ENCODE measurements around the gene ADH6.

DNA sequence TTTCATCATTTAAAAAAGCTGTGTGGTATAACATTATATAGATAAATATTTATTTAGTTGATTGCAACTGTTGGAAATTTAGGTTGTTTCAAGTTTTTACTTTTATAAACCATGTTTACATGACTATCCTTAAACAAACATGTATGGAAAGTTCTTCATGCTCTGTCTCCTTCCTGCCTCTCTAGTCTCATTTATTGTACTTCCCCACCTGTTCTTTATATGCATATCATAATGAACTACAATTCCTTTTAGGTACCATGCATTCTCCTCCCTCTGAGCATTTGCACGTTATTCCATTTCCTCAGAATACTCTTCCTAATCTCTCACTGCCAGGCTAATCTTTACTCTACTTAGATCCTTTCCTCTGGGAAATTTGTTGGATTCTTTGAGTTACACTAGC lies 16.9 kb upstream of the ADH6 start:
- TF ChIP-seq POLR2A (IDR thresholded peaks at IDR 0.05; ENCODE audit: low read depth, low read length) (no peak), POLR2AphosphoS5 (IDR thresholded peaks at IDR 0.05; ENCODE audit: low read depth, low read length) (no peak)

Data from GM12891 (cell line).